ENCODE data around the gene WHAMM. TPM values are rescaled to one million over a fixed set of nuclear protein-coding genes. Genes with fewer than 3 reads are reported as not detected.
"Not testable (repeated sequence)": the region's sequence is repeated elsewhere in the genome, so short reads cannot be mapped to it uniquely, and the experiment has no call there.

Gene WHAMM
- total RNA-seq, 2 experiments from 2014 or later, result 13.8 to 14.5 TPM

DNA sequence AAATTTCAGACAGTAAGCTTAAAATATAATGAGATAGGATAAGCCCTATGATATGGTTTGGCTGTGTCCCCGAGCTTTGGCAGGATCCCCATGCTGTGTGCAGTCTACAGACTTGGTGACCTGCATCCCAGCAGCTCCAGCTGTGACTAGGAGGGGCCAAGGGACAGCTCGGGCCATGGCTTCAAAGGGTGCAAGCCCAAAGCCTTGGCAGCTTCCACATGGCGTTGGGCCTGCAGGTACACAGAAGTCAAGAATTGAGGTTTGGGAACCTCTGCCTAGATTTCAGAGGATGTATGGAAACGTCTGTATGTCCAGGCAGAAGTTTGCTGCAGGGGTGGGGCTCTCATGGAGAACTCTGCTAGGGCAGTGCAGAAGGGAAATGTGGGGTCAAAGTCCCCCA, 56.2 kb downstream of the WHAMM start:
- H3K27ac Mint-ChIP-seq; H3K36me3 Mint-ChIP-seq (ENCODE audit: low read depth); POLR2A ChIA-PET; H3K9me3 Mint-ChIP-seq; DNase-seq; H3K4me1 Mint-ChIP-seq; H3K4me3 Mint-ChIP-seq; H3K27me3 Mint-ChIP-seq: not testable (repeated sequence)
- CTCF ChIA-PET, result interaction anchor here (2.3 kb wide), 1 partner anchor 16 kb away, joined by 7 read pairs; no protein-coding TSS in a partner anchor

DNA sequence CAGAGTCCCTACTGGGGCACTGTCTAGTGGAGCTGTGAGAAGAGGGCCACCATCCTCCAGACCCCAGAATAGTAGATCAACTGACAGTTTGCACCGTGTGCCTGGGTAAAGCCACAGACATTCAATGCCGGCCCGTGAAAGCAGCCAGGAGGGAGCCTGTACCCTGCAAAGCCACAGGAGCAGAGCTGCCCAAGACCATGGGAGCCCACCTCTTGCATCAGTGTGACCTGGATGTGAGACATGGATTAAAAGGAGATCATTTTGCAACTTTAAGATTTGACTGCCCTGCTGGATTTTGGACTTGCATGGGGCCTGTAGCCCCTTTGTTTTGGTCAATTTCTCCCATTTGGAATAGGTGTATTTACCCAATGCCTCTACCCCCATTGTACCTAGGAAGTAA, 56.6 kb downstream of the WHAMM start:
- H3K27me3 Mint-ChIP-seq; H3K4me3 Mint-ChIP-seq; H3K27ac Mint-ChIP-seq; DNase-seq; H3K9me3 Mint-ChIP-seq; POLR2A ChIA-PET; H3K4me1 Mint-ChIP-seq; H3K36me3 Mint-ChIP-seq (ENCODE audit: low read depth): not testable (repeated sequence)
- CTCF ChIA-PET, result interaction anchor here (2.3 kb wide), 1 partner anchor 16 kb away, joined by 7 read pairs; no protein-coding TSS in a partner anchor

DNA sequence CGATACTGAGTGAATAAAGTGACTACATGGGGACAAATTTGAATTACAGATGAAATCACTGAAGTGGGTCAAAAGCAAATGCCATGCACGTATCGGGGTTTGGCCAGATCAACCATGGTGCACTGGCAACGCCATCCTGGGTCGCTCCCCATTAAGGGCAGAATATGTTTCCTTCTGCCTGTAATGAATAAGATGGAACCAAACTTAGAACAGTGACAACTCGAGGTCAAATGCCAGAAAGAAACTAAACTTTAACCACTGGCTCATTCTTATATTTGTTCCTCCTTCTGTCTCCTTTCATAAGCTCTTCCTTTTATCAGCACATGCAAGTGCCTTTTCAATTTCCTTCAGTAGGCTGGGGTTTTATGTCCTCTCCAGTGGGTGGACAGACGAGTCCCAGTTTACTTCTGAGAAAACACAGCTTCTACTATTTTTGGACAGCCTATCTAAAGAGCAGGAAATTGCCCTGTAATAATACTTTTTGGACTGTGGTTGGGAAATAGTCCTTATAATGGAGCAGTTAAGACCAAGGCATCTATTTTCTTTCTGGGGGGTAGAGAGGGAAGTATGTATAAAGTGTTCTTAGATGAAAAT, 61.4 kb downstream of the WHAMM start:
- Mint-ChIP-seq H3K4me3 (no peak overlapping the region), H3K9me3 (no peaks in the 10 kb centered on the region), H3K27ac (no peak overlapping the region), H3K4me1 (no peaks in the 10 kb centered on the region), H3K27me3 (peaks cover 2% of the 10 kb centered on the region), H3K36me3 (ENCODE audit: low read depth) (no peaks in the 10 kb centered on the region)
- DNase-seq, result no peak
- CTCF ChIA-PET, result interaction anchor here (0.7 kb wide), 1 partner anchor 21 kb away, joined by 3 read pairs; no protein-coding TSS in a partner anchor
- POLR2A ChIA-PET, result no interaction called here

DNA sequence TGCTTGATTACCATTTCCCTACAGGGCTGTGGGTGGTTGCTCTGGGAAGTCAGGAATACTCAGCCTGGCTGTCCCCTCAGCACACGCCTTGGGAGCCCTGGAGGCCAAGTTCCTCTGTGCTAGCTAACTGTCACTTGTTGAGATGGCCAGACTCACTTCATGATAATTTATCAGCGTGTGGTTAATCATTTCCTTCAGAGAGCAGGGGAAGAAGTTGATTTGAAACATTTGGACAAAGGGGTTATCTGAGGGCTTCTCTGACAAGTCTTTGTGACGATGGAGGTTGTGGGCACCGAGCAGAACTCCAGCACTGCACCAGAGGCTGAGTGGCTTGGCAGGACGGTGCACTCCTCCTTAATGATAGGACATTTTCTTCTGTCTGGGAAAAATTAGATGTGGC, 61.9 kb downstream of the WHAMM start:
- H3K9me3 Mint-ChIP-seq, result no peaks in the 10 kb centered on the region
- H3K4me3 Mint-ChIP-seq, result no peak overlapping the region
- H3K4me1 Mint-ChIP-seq, result no peaks in the 10 kb centered on the region
- no peak for DNase-seq
- H3K27ac Mint-ChIP-seq, result no peak overlapping the region
- ChIA-PET POLR2A (no interaction called here), CTCF (no interaction called here)
- H3K27me3 Mint-ChIP-seq, result peaks cover 2% of the 10 kb centered on the region
- no peaks in the 10 kb centered on the region for H3K36me3 Mint-ChIP-seq (ENCODE audit: low read depth)

DNA sequence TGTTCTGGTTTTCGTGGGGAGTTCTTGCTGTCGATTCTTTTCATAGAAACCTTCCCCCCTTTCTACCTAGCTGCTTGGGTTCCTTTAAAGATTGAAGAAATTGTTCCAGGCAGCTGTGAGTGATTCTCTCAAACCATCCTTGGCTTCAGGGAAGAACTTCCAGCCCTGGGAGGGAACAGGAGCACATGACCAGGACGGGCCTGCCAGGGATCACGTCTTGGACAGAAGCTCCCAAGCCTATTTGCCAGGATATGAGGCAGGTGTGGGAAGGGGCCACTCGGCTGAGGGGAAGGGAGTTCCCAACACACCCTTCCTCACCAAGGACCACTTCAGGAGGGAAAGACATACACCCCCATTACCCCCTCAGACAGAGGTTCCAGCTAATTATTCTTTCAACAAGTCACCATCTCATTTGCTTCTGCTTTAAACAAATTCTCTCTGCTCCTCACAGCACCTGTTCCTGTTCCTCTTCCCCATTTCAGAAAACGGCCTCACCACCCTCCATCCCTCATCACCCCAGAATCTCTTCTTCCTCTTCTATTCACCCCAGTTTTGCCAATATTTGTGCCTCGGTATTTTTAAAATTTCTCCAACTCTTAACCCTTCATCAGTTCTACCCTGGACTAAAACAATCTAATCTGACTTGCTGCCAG, 62.5 kb downstream of the WHAMM start:
- no peak overlapping the region for H3K4me3 Mint-ChIP-seq
- no peak overlapping the region for H3K27ac Mint-ChIP-seq
- no peaks in the 10 kb centered on the region for H3K4me1 Mint-ChIP-seq
- H3K27me3 Mint-ChIP-seq, result peaks cover 2% of the 10 kb centered on the region
- ChIA-PET POLR2A (no interaction called here), CTCF (no interaction called here)
- no peaks in the 10 kb centered on the region for H3K9me3 Mint-ChIP-seq
- H3K36me3 Mint-ChIP-seq (ENCODE audit: low read depth), result no peaks in the 10 kb centered on the region
- DNase-seq, result no peak

DNA sequence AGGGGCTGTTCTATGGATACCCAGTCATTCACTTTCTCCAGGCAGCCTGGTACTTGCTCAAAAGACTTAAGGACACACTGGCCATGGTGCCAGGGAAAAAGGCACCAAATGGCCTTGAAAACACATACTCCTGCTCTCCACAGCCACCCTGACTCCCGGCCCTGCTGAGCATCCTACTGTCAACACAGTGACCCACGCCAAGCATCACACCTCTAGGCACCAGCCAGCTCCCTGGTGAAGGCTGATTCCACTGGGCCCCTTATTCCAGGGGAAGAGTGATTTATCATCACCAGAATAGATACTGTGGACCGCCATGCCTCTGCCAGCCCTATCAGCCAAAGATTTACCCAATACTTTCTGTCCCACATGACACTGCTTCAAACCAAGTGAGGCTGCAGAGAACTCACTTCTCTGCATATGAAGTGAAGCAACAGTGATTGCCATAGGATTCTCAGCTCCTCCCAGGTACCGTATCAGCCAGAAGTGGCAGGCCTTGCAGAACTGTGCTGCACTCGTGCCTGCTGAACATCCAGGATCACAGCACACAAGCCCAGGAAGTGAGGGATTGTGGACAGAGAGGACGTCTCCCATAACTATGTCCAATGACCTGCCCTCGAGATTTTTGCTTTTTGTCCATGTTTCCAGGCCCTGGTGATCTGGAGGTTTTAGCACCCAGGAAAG, 63.7 kb downstream of the WHAMM start:
- Mint-ChIP-seq H3K4me1 (no peaks in the 10 kb centered on the region), H3K27me3 (peaks cover under 1% of the 10 kb centered on the region), H3K36me3 (ENCODE audit: low read depth) (no peaks in the 10 kb centered on the region), H3K27ac (no peak overlapping the region), H3K9me3 (no peaks in the 10 kb centered on the region), H3K4me3 (no peak overlapping the region)
- DNase-seq, result no peak
- CTCF ChIA-PET, result no interaction called here
- POLR2A ChIA-PET, result no interaction called here

DNA sequence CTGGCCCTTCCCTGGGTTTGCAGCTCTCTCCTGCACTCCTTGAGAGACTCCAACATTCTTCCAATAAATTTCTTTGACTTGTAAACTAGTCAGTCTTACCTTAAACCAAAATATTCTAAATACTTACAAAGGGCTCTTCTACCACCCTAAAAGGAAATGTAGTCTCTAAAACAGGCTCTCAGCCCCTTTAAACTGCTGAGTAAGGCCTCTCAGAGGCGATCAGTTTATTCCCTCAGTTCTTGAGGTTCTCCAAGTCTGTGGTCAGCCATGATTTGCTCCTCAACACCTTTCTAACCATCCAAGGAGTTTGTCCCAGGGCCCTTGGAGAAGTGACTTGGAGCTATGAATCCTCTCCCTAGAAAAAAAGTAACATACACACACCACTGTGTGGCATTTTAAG, 64.8 kb downstream of the WHAMM start:
- no peaks in the 10 kb centered on the region for H3K4me1 Mint-ChIP-seq
- H3K4me3 Mint-ChIP-seq, result no peak overlapping the region
- ChIA-PET CTCF (interaction anchor here (1.1 kb wide), 1 partner anchor 126 kb away, joined by 3 read pairs; no protein-coding TSS in a partner anchor), POLR2A (no interaction called here)
- H3K9me3 Mint-ChIP-seq, result no peaks in the 10 kb centered on the region
- H3K36me3 Mint-ChIP-seq (ENCODE audit: low read depth), result no peaks in the 10 kb centered on the region
- H3K27ac Mint-ChIP-seq, result no peak overlapping the region
- no peaks in the 10 kb centered on the region for H3K27me3 Mint-ChIP-seq
- DNase-seq, result no peak

DNA sequence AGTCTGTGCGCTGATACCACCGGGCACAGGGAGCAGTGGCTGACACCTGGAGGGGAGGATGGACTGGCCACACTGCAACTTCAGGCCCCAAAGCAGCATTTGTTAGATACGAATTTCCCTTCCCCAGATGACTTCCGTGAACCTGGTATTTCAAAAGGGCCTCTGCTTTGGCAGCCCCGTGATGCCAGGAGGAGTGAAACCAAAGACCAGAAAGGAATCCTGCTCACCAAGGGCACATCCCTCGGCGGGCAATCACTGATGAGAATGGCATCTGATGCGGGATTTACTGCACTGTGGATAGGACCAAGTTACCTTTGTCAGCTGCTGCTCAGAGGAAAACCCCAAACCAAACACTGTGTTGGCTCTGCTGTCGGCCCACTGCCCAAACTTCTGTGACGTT, 65.5 kb downstream of the WHAMM start:
- H3K4me1 Mint-ChIP-seq, result no peaks in the 10 kb centered on the region
- no peak overlapping the region for H3K27ac Mint-ChIP-seq
- POLR2A ChIA-PET, result no interaction called here
- CTCF ChIA-PET, result interaction anchor here (1.1 kb wide), 1 partner anchor 125 kb away, joined by 3 read pairs; no protein-coding TSS in a partner anchor
- H3K9me3 Mint-ChIP-seq, result no peaks in the 10 kb centered on the region
- no peaks in the 10 kb centered on the region for H3K27me3 Mint-ChIP-seq
- DNase-seq, result no peak
- H3K36me3 Mint-ChIP-seq (ENCODE audit: low read depth), result no peaks in the 10 kb centered on the region
- H3K4me3 Mint-ChIP-seq, result no peak overlapping the region

DNA sequence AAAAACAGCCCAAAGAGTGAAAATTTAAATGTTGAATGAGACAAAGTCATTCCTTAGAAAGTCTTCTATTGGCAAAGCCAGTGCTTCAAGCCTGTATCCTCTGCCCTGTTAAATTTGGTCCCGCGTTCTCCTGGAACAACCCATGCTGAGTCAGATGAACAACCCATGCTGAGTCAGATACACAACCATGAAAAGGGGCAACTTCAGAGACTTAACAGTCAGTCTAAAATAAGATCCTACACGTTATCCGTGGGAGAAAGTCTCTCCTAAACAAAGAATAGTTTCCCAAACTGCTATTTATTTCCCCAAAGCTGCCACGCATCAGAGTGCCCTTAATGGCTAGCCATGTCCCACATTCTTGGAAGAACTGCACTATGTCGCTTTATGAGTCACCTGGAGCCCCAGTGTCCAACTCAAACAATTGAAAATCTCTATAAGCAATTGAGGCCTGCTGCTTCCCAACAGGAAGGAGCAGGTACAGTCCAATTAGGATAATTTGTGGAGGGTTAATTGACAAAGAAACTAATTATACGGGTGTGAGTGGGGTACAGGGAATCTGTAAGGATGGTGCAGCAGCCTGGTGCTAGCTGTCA, 66.1 kb downstream of the WHAMM start:
- DNase-seq, result no peak
- ChIA-PET POLR2A (no interaction called here), CTCF (no interaction called here)
- H3K4me3 Mint-ChIP-seq, result no peak overlapping the region
- H3K4me1 Mint-ChIP-seq, result no peaks in the 10 kb centered on the region
- H3K27ac Mint-ChIP-seq, result no peak overlapping the region
- no peaks in the 10 kb centered on the region for H3K36me3 Mint-ChIP-seq (ENCODE audit: low read depth)
- H3K9me3 Mint-ChIP-seq, result no peaks in the 10 kb centered on the region
- H3K27me3 Mint-ChIP-seq, result peaks cover 1% of the 10 kb centered on the region

DNA sequence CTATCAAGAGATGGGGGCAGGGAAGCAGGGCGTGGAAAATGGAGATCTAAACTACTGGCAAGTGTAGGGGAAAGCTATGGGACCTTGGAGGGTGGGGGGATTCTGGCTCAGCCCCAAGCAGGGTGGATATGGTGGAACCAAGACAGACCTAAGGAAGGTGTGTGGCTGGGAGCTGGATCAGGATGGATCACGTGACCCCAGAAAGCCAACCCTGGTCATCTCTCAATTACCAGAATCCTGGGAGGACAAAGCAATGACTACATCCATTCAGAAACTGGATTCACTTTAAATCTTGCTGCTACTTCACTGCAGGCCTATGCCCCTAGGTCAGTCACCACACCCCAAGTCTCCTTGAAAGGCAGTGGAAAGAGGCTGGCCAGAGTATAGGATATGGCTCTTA, 68.4 kb downstream of the WHAMM start:
- H3K27ac Mint-ChIP-seq, result no peak overlapping the region
- CTCF ChIA-PET, result no interaction called here
- no peaks in the 10 kb centered on the region for H3K36me3 Mint-ChIP-seq (ENCODE audit: low read depth)
- no peaks in the 10 kb centered on the region for H3K9me3 Mint-ChIP-seq
- no peak overlapping the region for H3K4me3 Mint-ChIP-seq
- H3K27me3 Mint-ChIP-seq, result peaks cover 3% of the 10 kb centered on the region
- no peaks in the 10 kb centered on the region for H3K4me1 Mint-ChIP-seq
- POLR2A ChIA-PET, result no interaction called here
- no peak for DNase-seq

DNA sequence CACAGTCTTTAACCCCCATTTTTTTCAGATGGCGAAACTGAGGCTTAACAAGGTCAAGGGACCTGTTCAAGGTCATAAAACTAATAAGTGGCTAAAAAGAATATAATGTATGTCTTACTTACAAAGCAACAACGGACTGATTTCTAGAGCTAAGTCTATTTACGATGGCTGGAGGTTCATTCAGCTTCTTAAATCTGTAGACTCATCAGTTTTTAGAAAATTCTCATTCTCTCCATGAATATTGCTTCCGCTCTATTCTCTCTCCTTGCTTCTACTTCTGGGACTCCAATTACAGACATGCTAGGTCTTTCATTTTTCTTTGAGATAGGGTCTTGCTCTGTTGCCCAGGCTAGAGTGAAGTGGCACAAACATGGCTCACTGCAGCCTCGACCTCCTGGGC, 68.9 kb downstream of the WHAMM start:
- Mint-ChIP-seq H3K4me1 (no peaks in the 10 kb centered on the region), H3K27me3 (peaks cover 3% of the 10 kb centered on the region), H3K27ac (no peak overlapping the region), H3K4me3 (no peak overlapping the region), H3K36me3 (ENCODE audit: low read depth) (no peaks in the 10 kb centered on the region), H3K9me3 (no peaks in the 10 kb centered on the region)
- CTCF ChIA-PET, result no interaction called here
- no peak for DNase-seq
- POLR2A ChIA-PET, result no interaction called here

DNA sequence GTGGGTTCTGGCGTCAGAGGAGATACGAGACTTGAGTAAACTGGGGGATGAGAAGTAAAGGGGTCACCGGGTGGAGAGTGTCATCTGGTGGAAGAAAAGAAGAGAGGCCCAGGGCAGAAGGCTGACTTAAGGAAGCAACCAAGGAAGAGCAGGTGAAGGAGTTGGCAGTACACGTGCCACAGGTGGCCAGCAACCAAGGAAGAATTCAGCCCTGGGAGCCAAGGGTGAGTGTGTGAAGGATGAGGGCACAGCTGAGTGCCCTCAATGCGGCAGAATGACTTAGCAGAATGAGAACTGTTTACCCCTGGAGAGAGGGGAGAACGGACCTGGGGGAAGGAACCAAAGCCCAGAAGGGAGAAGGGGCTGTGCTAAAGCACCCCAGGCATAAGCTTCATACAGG, 71.3 kb downstream of the WHAMM start:
- Mint-ChIP-seq H3K9me3 (no peaks in the 10 kb centered on the region), H3K27ac (no peak overlapping the region), H3K36me3 (ENCODE audit: low read depth) (no peaks in the 10 kb centered on the region), H3K4me1 (no peaks in the 10 kb centered on the region), H3K27me3 (peaks cover 3% of the 10 kb centered on the region), H3K4me3 (no peak overlapping the region)
- ChIA-PET POLR2A (no interaction called here), CTCF (no interaction called here)
- DNase-seq, result no peak

DNA sequence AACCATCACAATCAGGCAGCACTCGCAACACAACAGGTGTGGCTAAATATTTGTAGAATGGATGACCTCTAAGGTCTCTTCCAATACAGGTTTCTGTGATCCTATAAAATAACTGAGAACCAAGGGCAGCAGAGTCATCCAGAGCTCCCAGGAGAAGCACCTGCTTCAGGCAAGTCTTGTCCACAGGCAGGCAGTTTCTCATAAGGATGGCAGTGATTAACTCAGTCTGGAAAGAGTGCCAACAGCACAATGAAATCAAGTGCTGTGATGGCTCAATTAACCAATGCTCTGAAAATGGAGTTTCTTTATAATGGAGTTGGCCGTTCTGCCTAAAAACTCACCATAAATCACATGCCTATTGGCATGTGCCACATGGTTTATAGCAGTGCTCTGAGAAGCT, 72.3 kb downstream of the WHAMM start:
- H3K27me3 Mint-ChIP-seq, result peaks cover 3% of the 10 kb centered on the region
- no peaks in the 10 kb centered on the region for H3K36me3 Mint-ChIP-seq (ENCODE audit: low read depth)

More for the DNA sequence above, 72.3 kb downstream of the WHAMM start:
- Mint-ChIP-seq H3K4me1 (no peaks in the 10 kb centered on the region), H3K9me3 (no peaks in the 10 kb centered on the region), H3K27ac (no peak overlapping the region), H3K4me3 (no peak overlapping the region)
- DNase-seq, result no peak
- ChIA-PET POLR2A (no interaction called here), CTCF (no interaction called here)
